Measurements from ENCODE around the gene ADPRM. TPM values are rescaled to one million over a fixed set of nuclear protein-coding genes. Genes with fewer than 3 reads are reported as not detected.

Gene ADPRM
- total RNA-seq, 1 donor from 2014 or later: 13.4 TPM

- Mint-ChIP-seq H3K27me3 (ENCODE audit: low read depth) (no peaks in the 10 kb centered on the region), H3K36me3 (ENCODE audit: low read depth) (no peaks in the 10 kb centered on the region), H3K4me1 (ENCODE audit: low read depth) (peaks cover 16% of the 10 kb centered on the region), H3K9me3 (ENCODE audit: low read depth) (no peaks in the 10 kb centered on the region), H3K27ac (ENCODE audit: unreplicated experiment) (no peak overlapping the region), H3K4me3 (ENCODE audit: unreplicated experiment) (no peak overlapping the region)
- TF ChIP-seq, protein P1, sequence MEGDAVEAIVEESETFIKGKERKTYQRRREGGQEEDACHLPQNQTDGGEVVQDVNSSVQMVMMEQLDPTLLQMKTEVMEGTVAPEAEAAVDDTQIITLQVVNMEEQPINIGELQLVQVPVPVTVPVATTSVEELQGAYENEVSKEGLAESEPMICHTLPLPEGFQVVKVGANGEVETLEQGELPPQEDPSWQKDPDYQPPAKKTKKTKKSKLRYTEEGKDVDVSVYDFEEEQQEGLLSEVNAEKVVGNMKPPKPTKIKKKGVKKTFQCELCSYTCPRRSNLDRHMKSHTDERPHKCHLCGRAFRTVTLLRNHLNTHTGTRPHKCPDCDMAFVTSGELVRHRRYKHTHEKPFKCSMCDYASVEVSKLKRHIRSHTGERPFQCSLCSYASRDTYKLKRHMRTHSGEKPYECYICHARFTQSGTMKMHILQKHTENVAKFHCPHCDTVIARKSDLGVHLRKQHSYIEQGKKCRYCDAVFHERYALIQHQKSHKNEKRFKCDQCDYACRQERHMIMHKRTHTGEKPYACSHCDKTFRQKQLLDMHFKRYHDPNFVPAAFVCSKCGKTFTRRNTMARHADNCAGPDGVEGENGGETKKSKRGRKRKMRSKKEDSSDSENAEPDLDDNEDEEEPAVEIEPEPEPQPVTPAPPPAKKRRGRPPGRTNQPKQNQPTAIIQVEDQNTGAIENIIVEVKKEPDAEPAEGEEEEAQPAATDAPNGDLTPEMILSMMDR (IDR thresholded peaks at IDR 0.05): no peak
- DNase-seq (ENCODE audit: low spot score): no peak
Measured at GRCh38 chr17:10652984-10653659, 44.3 kb upstream of the ADPRM start.

DNA sequence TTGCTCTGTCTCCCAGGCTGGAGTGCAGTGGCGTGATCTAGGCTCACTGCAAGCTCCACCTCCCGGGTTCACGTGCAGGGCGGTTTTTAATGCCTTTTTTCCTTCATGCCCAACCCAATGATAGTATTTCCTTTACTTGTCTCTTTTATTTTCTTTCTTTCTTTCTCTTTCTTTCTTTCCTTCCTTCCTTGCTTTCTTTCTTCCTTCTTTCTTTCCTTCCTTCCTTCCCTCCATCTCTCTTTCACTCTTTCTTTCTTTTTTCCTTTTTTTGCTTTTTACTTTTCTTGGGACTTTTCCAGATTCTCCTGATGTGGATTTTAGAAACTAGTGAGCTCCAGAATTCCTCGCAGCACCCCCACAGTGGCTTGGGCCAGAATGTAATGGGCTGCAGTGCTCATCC, 43.4 kb upstream of the ADPRM start:
- DNase-seq (ENCODE audit: low spot score): no peak
- Mint-ChIP-seq H3K27ac (ENCODE audit: unreplicated experiment) (no peak overlapping the region), H3K27me3 (ENCODE audit: low read depth) (no peaks in the 10 kb centered on the region), H3K4me3 (ENCODE audit: unreplicated experiment) (no peak overlapping the region), H3K36me3 (ENCODE audit: low read depth) (no peaks in the 10 kb centered on the region), H3K9me3 (ENCODE audit: low read depth) (no peaks in the 10 kb centered on the region), H3K4me1 (ENCODE audit: low read depth) (peaks cover 7% of the 10 kb centered on the region)
- TF ChIP-seq, protein P1 (IDR thresholded peaks at IDR 0.05): no peak

DNA sequence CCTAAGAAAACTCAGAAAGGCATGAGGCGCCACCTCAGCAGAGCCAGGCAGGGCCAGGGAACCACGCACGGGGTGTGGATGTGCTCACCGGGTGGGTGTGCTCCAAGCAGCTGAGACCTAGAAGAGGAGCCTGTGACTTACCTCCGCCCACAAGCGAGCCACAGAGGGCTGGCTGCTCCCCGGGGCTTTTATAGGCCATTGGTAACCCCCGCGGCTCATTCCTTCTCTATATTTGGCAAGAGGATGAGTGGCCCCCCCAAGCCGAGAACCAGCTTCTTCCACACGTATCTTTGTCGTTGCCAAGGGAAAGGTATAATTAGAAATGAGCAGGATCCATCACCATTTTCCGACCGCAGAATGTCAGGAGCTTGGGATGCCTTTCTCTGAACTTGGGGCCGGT, 40.2 kb upstream of the ADPRM start, which contains the start of gene MYH3:
Gene MYH3, minus strand, starts transcription at position 162 of the 400 bp plus-strand sequence. CDS start 2,245 bp downstream, outside the sequence.
- no peak within 1 kb of the TSS for H3K27ac Mint-ChIP-seq (ENCODE audit: unreplicated experiment)
- TF ChIP-seq, protein P1 (IDR thresholded peaks at IDR 0.05): no peak
- H3K9me3 Mint-ChIP-seq (ENCODE audit: low read depth): no peaks in the 10 kb centered on the region
- DNase-seq (ENCODE audit: low spot score): no peak
- no peaks in the 10 kb centered on the region for H3K27me3 Mint-ChIP-seq (ENCODE audit: low read depth)
- peaks cover 2% of the 10 kb centered on the region for H3K36me3 Mint-ChIP-seq (ENCODE audit: low read depth)
- no peak within 1 kb of the TSS for H3K4me3 Mint-ChIP-seq (ENCODE audit: unreplicated experiment)
- H3K4me1 Mint-ChIP-seq (ENCODE audit: low read depth): no peaks in the 10 kb centered on the region

DNA sequence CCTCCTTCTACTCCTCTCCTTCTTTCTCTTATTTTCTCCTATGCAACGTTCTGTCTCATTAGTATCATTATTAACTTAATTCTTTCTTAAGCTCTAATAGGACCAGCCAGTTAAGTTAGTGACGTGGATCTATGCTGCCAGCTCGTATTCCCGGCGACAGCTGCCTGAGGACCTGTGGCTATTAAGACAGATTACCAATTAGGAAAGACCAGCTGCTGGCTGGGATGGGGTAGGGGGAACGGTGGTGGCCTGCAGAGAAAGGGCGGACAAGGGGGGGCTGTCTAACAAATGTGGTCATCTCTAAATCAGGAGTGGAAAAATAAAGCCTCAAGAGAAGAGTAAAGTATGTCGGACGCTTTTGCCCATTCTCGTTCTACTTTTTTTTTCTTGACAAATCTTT, 39.5 kb upstream of the ADPRM start:
- Mint-ChIP-seq H3K4me3 (ENCODE audit: unreplicated experiment) (no peak overlapping the region), H3K9me3 (ENCODE audit: low read depth) (no peaks in the 10 kb centered on the region), H3K4me1 (ENCODE audit: low read depth) (no peaks in the 10 kb centered on the region), H3K27me3 (ENCODE audit: low read depth) (no peaks in the 10 kb centered on the region), H3K36me3 (ENCODE audit: low read depth) (peaks cover 2% of the 10 kb centered on the region), H3K27ac (ENCODE audit: unreplicated experiment) (no peak overlapping the region)
- TF ChIP-seq, protein P1 (IDR thresholded peaks at IDR 0.05): no peak
- no peak for DNase-seq (ENCODE audit: low spot score)

- H3K36me3 Mint-ChIP-seq (ENCODE audit: low read depth): peaks cover 5% of the 10 kb centered on the region
- H3K4me3 Mint-ChIP-seq (ENCODE audit: unreplicated experiment): no peak overlapping the region
- H3K9me3 Mint-ChIP-seq (ENCODE audit: low read depth): no peaks in the 10 kb centered on the region
- TF ChIP-seq, protein P1 (IDR thresholded peaks at IDR 0.05): no peak
- DNase-seq (ENCODE audit: low spot score): no peak
- no peak overlapping the region for H3K27ac Mint-ChIP-seq (ENCODE audit: unreplicated experiment)
- peaks cover 5% of the 10 kb centered on the region for H3K4me1 Mint-ChIP-seq (ENCODE audit: low read depth)
- H3K27me3 Mint-ChIP-seq (ENCODE audit: low read depth): no peaks in the 10 kb centered on the region
Measured at GRCh38 chr17:10661437-10661836, 36.0 kb upstream of the ADPRM start.
